ENCODE results near the gene ZMYND10.

Gene ZMYND10

DNA sequence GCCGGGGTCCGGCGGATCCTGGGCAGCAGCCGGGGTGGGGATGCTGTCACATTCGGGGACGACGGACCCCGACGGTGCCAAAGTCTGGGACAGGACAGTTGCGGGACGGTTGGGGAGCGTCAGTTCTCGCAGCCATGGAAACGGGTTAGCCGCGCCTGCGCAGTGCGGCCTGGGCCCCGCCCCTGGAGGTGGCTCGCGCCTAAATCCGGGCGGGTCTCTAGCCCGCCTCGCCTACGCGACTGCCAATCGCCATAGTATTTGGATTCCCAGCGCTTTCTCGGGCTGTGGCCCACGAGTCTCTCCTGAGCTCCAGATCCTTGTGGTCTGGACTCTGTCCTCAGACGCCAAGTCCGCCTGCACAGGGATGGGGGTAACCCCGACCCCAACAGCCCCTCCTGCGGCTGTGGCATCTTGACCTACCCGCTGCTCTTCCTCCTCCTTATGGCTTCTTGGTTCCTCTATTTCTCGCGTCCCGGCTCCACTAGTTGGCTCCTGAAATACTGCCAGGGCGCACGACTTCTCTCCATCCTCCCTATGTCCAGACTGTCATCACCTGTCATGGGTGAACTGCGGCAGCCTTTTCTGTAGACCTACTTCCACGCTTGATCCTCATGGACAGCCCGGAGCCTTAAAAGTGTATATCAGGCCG, at the start of gene ZMYND10:
ZMYND10 (minus strand) TSS at position 147 of the 649 bp plus-strand sequence. CDS start 153 bp downstream, outside the sequence.
- no peak for FAIRE-seq

- FAIRE-seq = no peak
These were observed 47.5 kb upstream of the ZMYND10 start for GRCh38 chr3:50393061-50393460.

DNA sequence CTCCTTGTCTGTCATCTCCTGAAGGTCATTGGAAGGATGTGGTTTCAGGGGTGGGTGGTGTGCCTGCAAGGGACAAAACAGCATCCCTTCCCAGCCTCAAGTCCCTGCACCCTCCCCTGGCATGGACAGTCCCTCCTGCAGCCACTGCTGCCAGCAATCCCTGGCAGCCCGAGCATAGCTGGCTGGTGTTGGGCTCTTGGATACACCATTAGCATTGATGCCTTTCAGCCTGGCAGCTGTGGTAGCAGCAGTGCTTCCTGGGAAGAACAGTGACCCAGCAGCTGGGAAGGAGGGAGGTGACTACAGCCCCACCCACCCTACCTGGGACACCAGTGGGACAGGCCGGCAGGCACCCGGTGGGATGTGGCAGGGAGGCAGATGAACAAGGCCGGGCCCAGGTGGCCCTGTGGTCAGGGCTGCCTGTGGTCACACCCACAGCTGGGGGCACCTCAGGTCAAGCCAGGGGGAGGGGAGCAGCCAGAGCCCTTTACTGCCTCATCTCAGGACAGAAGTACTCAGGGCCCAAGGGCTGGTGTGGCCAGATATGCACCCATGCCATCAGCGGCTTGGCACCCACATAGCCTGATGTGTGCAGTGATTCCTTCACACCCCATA, 46.7 kb upstream of the ZMYND10 start:
- FAIRE-seq = no peak

DNA sequence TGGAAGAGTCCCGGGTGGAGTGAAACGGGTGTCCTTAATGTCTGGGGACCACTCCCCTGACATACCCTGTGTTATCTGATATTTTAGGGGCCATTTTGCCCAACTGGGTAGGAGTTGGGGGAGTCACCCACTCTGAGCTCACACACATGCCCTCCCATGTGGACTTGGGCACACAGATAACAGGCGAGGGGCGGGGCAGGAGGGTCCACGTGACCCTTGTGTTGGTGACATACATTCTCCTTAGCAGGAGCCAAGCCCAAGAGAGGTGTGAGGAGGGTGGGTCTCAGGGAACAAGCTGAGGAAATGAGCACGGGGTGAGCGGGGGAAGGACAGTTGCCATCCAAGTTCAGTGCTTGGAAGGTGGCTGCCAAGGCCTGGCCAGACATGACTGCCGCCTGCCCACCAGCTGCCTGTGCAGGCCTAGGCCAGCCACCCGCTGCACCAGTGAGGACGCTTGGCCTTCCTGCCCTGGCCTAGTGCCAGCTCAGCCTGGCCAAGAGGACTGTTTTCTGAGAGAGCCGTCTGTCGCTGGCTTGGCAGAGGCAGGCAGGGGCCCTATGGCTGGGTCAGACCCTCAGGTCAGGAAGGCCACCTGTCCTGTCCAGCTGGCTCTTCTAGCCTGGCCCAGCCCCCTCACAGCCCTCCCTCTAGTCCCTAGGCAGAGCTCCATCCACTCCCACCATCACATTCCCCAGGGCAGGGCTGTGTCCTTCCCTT, 45.1 kb upstream of the ZMYND10 start:
- FAIRE-seq = no peak

DNA sequence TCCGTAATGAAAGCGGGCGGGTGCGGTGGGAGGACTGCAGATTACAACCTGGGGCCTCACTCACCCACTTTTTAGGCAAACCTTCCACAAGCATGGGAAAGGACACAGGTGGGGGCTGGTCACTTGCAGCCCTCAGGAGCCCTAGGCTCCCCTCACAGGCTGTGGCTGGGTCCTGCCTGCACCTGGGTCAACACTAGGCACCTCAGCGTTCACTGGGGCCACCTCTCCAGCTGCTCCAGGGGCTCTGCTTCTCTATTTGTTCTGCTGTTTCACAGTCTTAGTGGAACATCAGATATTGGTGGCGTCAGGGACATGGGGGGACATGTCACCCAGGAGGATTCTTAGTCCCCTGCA, 43.9 kb upstream of the ZMYND10 start:
- no peak for FAIRE-seq

DNA sequence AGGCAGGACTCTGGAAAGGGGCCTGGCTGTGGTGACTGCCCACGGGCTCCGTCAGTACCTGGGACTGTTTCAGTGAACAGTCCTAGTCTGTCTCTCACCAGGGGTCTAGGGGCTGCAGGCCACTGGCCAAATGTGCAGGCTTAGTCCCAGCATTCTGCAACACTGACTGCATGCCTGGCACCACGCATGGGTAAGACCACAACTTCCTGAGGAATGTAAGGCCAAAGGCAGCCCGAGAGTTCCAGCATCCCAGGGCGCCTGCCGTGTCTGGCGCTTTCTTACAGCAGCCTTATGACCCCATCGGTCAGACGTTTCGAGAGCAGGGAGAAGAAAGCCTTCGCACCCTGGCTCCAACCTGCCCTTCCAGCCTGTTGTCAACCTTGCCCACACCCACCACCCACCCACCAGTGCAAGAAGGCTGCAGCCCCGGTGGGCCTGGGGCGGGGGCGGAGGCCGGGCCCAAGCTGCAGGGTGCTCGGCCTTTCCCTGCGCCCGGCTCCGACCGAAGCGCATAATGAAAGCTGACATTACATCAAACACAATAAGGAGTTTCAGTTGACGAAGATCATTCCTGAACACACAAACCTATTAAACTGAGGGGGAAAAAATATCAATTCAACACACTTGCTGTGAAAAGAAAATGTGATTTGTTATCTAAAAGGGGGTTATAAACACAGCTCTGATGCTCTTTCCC, 43.3 kb upstream of the ZMYND10 start:
- FAIRE-seq = no peak

- FAIRE-seq = no peak
These were observed 42.6 kb upstream of the ZMYND10 start for GRCh38 chr3:50388016-50388719.

GRCh38 chr3:50385754-50386153, 40.2 kb upstream of the ZMYND10 start:
- no peak for FAIRE-seq

DNA sequence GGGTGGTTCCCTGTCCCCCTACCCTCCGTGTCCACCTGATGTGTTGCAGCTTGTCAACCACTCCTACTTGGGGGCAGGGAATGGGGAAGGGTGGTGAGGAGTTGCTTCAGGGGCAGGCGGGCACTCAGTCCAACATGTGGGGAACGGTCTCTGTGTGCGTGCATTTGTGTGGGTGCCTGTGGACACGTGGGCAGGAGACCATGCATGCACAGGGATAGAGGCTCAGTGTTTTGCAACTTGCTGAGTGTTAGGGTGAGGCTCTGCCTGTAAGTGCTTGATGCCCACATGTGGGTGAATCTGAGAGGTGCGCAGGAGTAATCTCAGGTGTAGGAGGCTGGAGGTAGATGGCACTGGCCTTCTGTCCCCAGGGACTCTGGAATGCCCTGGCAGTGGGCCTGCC, 38.2 kb upstream of the ZMYND10 start:
- no peak for FAIRE-seq

DNA sequence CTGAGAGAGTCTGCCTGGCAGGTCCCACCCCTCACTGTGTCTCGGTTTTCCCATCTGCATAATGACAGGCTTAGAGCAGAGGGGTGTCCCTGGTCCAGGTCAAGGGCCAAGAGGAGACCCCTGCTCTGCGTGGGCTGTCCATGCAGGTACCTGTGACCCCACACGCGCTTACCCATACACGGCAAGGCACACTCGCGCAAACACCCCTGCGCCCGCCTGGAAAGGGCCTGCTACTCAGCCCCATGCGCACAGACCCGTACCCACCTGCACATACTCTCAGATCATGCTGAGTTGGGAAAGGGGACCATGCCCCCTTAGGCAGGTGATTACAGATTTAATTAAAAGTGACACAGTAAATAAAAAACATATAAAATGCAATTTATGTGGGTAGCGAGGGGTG, 37.2 kb upstream of the ZMYND10 start:
- no peak for FAIRE-seq

GRCh38 chr3:50381383-50381782, 35.9 kb upstream of the ZMYND10 start:
- no peak for FAIRE-seq

DNA sequence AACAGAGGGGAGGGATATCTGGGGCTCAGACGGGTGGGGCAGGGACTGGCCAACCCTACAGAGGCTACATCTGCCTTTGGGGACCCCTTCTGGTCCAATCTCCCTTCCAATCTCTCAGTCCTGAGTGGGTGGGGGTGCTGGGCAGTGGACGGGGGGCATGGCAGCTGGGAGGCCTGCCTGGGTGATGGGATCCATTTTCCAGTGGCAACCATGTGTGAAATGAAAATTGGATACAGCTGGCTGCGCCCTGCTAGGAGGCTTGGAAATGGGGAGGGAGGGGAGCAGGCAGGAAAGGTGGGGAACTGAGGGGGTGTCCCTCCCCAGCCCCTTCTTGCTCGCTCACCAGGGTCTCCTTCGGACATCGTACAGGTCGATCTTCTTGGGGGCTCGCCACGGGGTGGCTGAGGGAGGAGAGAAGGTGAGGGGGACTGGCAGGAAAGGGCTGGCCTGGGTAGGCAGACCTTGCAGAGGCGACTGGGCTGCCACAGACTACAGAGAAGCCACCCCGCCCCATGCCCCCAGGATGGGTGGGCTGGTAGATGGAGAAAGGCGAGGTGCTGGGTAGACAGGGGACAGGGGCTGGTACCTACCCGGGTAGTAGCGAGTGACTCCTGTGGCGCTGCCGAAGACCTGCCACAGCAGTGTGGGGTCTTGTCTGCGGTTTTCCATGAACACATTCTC, 35.0 kb upstream of the ZMYND10 start:
- FAIRE-seq = no peak

DNA sequence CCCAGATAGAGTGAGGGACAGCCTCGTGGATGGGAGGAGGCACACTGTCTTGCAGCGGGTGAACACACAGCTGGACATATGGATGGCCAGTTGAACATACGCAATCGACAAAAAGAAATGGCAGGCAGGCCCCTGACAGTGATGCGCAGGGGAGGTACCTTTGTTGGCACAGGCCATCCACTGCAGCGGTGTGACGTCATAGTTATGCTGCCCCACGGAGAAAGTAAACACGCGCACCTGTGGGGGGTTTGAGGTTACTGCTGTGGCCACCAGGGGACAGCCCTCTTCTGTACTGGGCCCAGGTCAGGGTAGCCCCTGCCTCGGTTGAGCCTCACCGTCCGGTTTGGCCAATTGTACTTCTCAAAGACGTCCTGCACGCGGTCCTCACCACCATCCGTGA, 33.2 kb upstream of the ZMYND10 start:
- no peak for FAIRE-seq

- FAIRE-seq = no peak
These were observed 32.5 kb upstream of the ZMYND10 start for GRCh38 chr3:50378024-50378423.

- FAIRE-seq = no peak
These were observed 29.9 kb upstream of the ZMYND10 start for GRCh38 chr3:50375258-50375931.

GRCh38 chr3:50374363-50375257, 29.1 kb upstream of the ZMYND10 start:
- FAIRE-seq = no peak

DNA sequence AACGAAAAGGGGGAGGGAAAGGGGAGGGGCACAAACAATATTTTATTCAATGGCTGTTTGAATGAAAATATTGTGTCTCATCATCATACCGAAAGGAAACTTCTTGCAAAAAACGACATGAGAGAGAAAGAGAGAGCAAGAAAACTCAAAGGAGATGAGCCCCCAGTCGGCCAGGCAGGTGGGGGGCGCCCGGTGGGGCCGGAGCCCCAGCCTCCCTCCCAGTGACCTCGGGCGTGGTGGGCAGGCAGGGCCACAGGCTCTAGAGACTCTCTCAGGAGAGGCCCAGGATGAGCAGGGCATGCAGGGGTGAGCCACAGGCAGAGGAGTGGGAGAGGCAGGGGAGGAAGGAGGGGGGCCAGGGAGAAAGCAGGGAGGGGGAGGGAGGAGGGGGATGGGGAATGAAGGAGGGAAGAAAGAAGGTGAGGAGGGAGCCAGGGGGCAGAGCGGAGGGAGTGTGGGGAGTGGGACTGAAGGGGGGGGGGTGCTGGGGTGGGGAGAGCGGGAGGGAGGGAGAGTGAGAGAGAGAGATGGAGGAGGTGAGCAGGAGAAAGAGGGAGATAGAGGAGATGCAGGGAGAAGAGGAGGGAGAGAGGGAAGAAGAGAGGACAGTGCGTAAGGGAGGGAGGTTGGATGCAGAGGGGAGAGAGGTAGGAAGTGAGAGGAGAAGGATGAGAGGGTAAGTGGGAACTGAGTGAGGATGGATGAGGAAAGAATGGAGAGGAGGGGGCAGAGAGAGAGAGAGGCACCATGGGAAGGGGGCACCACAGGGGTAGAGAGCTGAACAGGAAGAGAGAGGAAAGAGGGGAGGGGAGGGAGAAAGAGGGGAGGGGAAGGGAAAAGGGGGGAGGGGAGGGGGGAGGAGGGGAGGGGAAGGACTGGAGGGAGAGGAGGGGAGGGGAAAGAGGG, 27.9 kb upstream of the ZMYND10 start:
- no peak for FAIRE-seq

DNA sequence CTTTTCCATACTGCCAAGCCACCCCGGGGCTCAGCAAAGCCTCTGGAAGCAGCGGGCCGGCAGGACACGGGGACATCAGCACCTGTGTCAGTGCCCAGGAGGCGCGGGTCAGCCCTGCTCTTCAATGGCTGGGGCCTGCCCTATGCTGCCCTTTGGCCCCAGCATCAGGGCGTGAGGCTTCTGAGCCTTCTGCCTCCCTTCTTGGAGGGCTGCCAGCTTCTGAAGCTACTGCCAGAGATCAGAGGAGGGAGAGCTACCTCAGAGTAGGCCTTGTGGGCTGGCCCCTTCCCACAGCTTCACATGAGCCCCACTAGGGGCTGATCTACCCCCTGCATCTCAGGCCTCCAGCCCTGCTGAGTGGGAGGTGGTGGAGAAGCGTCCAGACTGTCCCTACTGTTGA, 26.8 kb upstream of the ZMYND10 start:
- no peak for FAIRE-seq

DNA sequence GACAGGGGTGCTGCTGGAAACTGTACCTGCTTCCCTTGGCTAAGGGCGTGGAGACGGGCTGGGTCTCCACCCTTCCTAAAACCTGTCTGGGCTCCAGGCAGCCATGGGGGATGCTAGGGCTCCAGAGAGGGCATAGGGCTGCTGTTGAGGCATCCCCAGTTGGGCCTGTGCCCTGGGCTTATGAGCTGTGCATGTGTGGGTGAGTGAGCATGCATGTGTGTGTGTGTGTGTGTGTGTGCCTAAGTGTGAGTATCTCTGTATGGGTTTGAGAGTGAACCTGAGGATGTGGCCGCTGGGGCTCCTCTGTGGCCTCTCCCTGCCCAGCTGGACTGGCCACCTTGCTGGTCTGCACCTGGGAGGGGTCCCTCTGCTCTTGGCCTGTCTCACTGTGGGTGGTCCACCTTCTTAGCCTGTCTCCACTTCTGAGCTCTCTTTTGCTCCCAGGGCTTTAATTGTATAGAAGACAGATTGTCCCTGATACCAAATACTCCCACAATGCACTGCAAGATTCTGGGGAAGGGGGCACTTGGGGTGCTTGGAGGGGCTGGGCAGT, 25.7 kb upstream of the ZMYND10 start:
- FAIRE-seq = no peak
